Middle frontal gyrus (tissue), 1 donor: ENCODE data around the gene MOV10L1.

Experiments used
- DNase-seq: peaks from one replicate; pipeline ENCODE4 v3.0.0-alpha.2; 2015; ENCODE audit warnings: low spot score; ENCODE audit errors: extremely low spot score

The MOV10L1 gene

DNA sequence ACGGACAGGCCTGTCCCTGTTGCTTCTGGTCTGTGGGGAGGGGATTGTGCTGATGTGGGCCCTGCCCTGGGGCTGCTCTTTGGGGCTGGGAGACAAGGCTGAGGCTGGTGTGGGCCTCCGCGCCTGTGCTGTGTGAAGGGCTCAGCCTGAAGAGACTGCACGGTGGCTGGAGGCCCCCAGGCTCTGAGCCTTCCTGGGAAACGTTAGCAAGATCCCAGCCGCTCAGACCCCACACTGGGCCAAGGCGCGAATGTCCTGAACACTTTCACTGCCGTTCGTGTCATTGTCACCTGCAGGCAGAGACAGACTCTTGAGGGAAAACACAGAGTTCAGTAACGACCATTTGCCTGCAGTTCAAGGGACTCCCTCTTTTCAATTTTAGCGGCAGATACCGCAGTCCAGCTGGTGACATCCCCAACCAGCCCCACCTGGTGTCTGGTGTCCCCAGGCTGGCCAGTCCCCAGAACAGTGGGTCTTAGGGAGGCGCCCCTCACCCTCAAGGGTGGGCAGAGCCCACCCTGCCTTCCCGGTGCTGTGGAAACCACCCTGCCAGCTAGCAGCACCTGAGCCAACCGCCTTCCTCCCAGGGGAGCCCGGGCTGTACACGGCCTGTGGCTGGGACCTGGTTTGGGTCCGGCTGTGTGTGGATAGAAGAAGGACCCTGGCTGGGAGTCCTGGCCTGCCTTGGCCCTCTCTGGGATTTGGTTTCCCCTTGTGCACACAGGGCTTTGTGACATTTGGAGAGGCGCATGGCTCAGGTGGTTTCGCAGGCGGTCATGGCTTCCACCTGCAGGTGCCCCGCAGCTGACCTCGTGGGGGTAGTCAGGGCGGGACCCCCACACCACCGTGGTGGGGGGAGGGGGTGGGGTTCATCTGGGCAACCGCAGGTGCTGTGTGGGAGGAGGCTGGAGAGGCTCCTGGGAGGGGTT is 86.4 kb downstream of the MOV10L1 start:
- no peak for DNase-seq

- DNase-seq: no peak
Measured at GRCh38 chr22:50176850-50177536, 87.2 kb downstream of the MOV10L1 start.

- DNase-seq: no peak
Measured at GRCh38 chr22:50177537-50178470, 88.0 kb downstream of the MOV10L1 start.

- no peak for DNase-seq
Measured at GRCh38 chr22:50178471-50178864, 88.7 kb downstream of the MOV10L1 start.

GRCh38 chr22:50178871-50179869 is 89.4 kb downstream of the MOV10L1 start:
- no peak for DNase-seq

GRCh38 chr22:50179937-50180726 is 90.3 kb downstream of the MOV10L1 start:
- DNase-seq: no peak

- DNase-seq: no peak
Measured at GRCh38 chr22:50180727-50181521, 91.1 kb downstream of the MOV10L1 start.

- no peak for DNase-seq
Measured at GRCh38 chr22:50182176-50183081, 92.6 kb downstream of the MOV10L1 start.

GRCh38 chr22:50183141-50183971 is 93.5 kb downstream of the MOV10L1 start:
- DNase-seq: no peak

- DNase-seq: no peak
Measured at GRCh38 chr22:50184004-50184901, 94.4 kb downstream of the MOV10L1 start.

GRCh38 chr22:50184902-50185374 is 95.1 kb downstream of the MOV10L1 start:
- no peak for DNase-seq

GRCh38 chr22:50185375-50186087 is 95.7 kb downstream of the MOV10L1 start, which contains the start of gene TRABD:
TRABD (plus strand) TSS chr22:50185913; CDS start chr22:50193061, 7,148 bp downstream.
- DNase-seq: peak; percentile 63

- no peak for DNase-seq
Measured at GRCh38 chr22:50186181-50186714, 96.4 kb downstream of the MOV10L1 start.

- no peak for DNase-seq
Measured at GRCh38 chr22:50186761-50187523, 97.1 kb downstream of the MOV10L1 start.
